HepG2 (cell line): Measurements from ENCODE around the gene HOXA11. TPM values are rescaled to one million over a fixed set of nuclear protein-coding genes. Genes with fewer than 3 reads are reported as not detected.

ENCODE experiments used
- AGO2 ChIP-seq: fragments of 200-400 bp; formaldehyde crosslinking; optimal IDR thresholded peaks from 2 replicates; pipeline ENCODE3; 2017; ENCODE audit warnings: mild to moderate bottlenecking, low read depth, low read length, moderate library complexity
- ARID2 ChIP-seq: sonication (generic); formaldehyde crosslinking; IDR thresholded peaks from 2 replicates; pipeline ENCODE4 v1.8.1; 2022; ENCODE audit warnings: mild to moderate bottlenecking, missing genetic modification reagents, borderline replicate concordance
- ATF7 ChIP-seq, 2 experiments: fragments of 450-650 bp in 1 of 2; sonication (generic) in 1 of 2; formaldehyde crosslinking in 1 of 2; IDR thresholded peaks; 2 replicates each; pipeline versions ENCODE4 v1.4.0 to v1.6.1; 2016 to 2020; ENCODE audit warnings: antibody characterized with exemption in 1 of 2, mild to moderate bottlenecking in 1 of 2, missing genetic modification reagents in 1 of 2
- FOXO1 ChIP-seq: sonication (generic); formaldehyde crosslinking; IDR thresholded peaks from 2 replicates; pipeline ENCODE4 v1.4.0; 2020; ENCODE audit warnings: missing genetic modification reagents
- HOMEZ ChIP-seq: IDR thresholded peaks from 2 replicates; pipeline ENCODE4 v1.6.1; 2016; ENCODE audit warnings: low read depth
- IRF2 ChIP-seq: IDR thresholded peaks from 2 replicates; pipeline ENCODE4 v1.6.1; 2018; ENCODE audit warnings: missing genetic modification reagents, missing compliant biosample characterization
- NFIC ChIP-seq: IDR thresholded peaks from 2 replicates; pipeline ENCODE4 v1.6.1; 2012; ENCODE audit warnings: mild to moderate bottlenecking, low read length, inconsistent platforms
- NR2F2 ChIP-seq: IDR thresholded peaks from 2 replicates; pipeline ENCODE4 v1.6.1; 2012; ENCODE audit warnings: low read depth, inconsistent platforms, borderline replicate concordance
- PATZ1 ChIP-seq: sonication (generic); formaldehyde crosslinking; IDR thresholded peaks from 2 replicates; pipeline ENCODE4 v1.4.0; 2020; ENCODE audit warnings: missing genetic modification reagents
- RAD21 ChIP-seq: fragments of 450-650 bp; formaldehyde crosslinking; IDR thresholded peaks from 2 replicates; pipeline ENCODE4 v1.5.0; 2020; ENCODE audit warnings: mild to moderate bottlenecking
- RFX3 ChIP-seq: IDR thresholded peaks from 2 replicates; pipeline ENCODE4 v1.6.1; 2016; ENCODE audit warnings: missing biosample characterization, missing genetic modification reagents
- RFX5 ChIP-seq: IDR thresholded peaks from 2 replicates; pipeline ENCODE4 v1.6.1; 2011; ENCODE audit warnings: low read depth, low read length, improper control_type of control experiment
- RXRA ChIP-seq: sonication (generic); formaldehyde crosslinking; IDR thresholded peaks from 2 replicates; pipeline ENCODE4 v1.5.1; 2020; ENCODE audit warnings: missing genetic modification reagents
- SAP130 ChIP-seq: IDR thresholded peaks from 2 replicates; pipeline ENCODE4 v1.6.1; 2016; ENCODE audit warnings: low read depth
- SMARCC2 ChIP-seq: fragments of 450-650 bp; IDR thresholded peaks from 2 replicates; pipeline ENCODE4 v1.6.1; 2017; ENCODE audit warnings: antibody characterized with exemption, mild to moderate bottlenecking
- SP4 ChIP-seq: sonication (generic); formaldehyde crosslinking; IDR thresholded peaks from 2 replicates; pipeline ENCODE4 v1.8.1; 2023; ENCODE audit warnings: mild to moderate bottlenecking, missing genetic modification reagents
- SSRP1 ChIP-seq: IDR thresholded peaks from 2 replicates; pipeline ENCODE4 v1.6.1; 2016; ENCODE audit warnings: control low read depth
- STAG1 ChIP-seq: sonication (generic); formaldehyde crosslinking; IDR thresholded peaks from 2 replicates; pipeline ENCODE4 v1.4.0; 2020; ENCODE audit warnings: missing genetic modification reagents
- ZBTB37 ChIP-seq: sonication (generic); formaldehyde crosslinking; IDR thresholded peaks from 2 replicates; pipeline ENCODE4 v1.4.0; 2020; ENCODE audit warnings: mild to moderate bottlenecking, missing genetic modification reagents
- ZFAT ChIP-seq: sonication (generic); formaldehyde crosslinking; conservative IDR thresholded peaks from 2 replicates; pipeline ENCODE4 v1.8.1; 2023; ENCODE audit warnings: missing genetic modification reagents, inconsistent platforms
- ZNF513 ChIP-seq: sonication (generic); formaldehyde crosslinking; conservative IDR thresholded peaks from 2 replicates; pipeline ENCODE4 v1.5.0; 2020; ENCODE audit warnings: missing genetic modification reagents
- ZNF562 ChIP-seq: sonication (generic); formaldehyde crosslinking; IDR thresholded peaks from 2 replicates; pipeline ENCODE4 v1.8.0; 2022; ENCODE audit warnings: missing genetic modification reagents, borderline replicate concordance
- ZNF567 ChIP-seq: sonication (generic); formaldehyde crosslinking; IDR thresholded peaks from 2 replicates; pipeline ENCODE4 v1.8.1; 2023; ENCODE audit warnings: mild to moderate bottlenecking, missing genetic modification reagents, borderline replicate concordance
- polyA plus RNA-seq, 8 experiments: library from polyadenylated mRNA; depleted of rRNA in 3 of 8; stranded (reverse) in 7 of 8; unstranded in 1 of 8; fragments of >200 nt; fragmentation: Illumina TruSeq in 4 of 8; extraction: Trizol in 4 of 8; gene quantifications; 2 replicates each; pipeline versions ENCODE4 v1.2.1 to v1.2.3, GENCODE V29; 2011 to 2016; ENCODE audit warnings: low read depth in 4 of 8, missing spikeins in 1 of 8, mixed read lengths in 1 of 8; ENCODE audit not compliant: insufficient read depth in 1 of 8
- total RNA-seq, 5 experiments: library from RNA; depleted of rRNA; stranded (reverse); fragments of >200 nt; fragmentation: Illumina TruSeq; extraction: Trizol; gene quantifications; 2 replicates each; pipeline ENCODE4 v1.2.3, GENCODE V29; 2016; ENCODE audit warnings: low read depth in 1 of 5
- TF ChIP-seq, protein P1 (sequence below): sonication (generic); formaldehyde crosslinking; IDR thresholded peaks from 2 replicates; pipeline ENCODE4 v1.4.0; 2020; ENCODE audit warnings: missing genetic modification reagents

The HOXA11 gene
- total and polyA plus RNA-seq, 2 of the 13 experiments (the other 11 are each of a cell fraction or from before 2014, with no cell fraction given): not detected

- TF ChIP-seq RFX3 (CRISPR knock-in tag) (no peak), RXRA (peak; percentile 93; the same call in 1 of the 2 replicates), SAP130 (peak; percentile 66), PATZ1 (no peak), FOXO1 (no peak), NFIC (peak; percentile 44; the same call in 1 of the 2 replicates), ARID2 (CRISPR knock-in tag) (no peak), ATF7 (IDR thresholded peaks at IDR 0.05) (no peak), ATF7 (CRISPR knock-in tag; IDR thresholded peaks at IDR 0.05) (no peak), ZNF562 (CRISPR knock-in tag) (no peak), ZNF567 (CRISPR knock-in tag) (no peak), RAD21 (CRISPR knock-in tag) (0 out of 2 replicates have a peak, but pooled peaks have one; percentile 10), SMARCC2 (no peak), NR2F2 (peak; percentile 80), ZNF513 (CRISPR knock-in tag) (no peak), SSRP1 (CRISPR knock-in tag) (no peak), ZBTB37 (no peak), STAG1 (CRISPR knock-in tag) (peak; percentile 23; the same call in 1 of the 2 replicates), ZFAT (CRISPR knock-in tag) (no peak), AGO2 (no peak), HOMEZ (CRISPR knock-in tag) (no peak), RFX5 (no peak), SP4 (CRISPR knock-in tag) (0 out of 2 replicates have a peak, but pooled peaks have one; percentile 16), IRF2 (CRISPR knock-in tag) (no peak)
- TF ChIP-seq, protein P1, sequence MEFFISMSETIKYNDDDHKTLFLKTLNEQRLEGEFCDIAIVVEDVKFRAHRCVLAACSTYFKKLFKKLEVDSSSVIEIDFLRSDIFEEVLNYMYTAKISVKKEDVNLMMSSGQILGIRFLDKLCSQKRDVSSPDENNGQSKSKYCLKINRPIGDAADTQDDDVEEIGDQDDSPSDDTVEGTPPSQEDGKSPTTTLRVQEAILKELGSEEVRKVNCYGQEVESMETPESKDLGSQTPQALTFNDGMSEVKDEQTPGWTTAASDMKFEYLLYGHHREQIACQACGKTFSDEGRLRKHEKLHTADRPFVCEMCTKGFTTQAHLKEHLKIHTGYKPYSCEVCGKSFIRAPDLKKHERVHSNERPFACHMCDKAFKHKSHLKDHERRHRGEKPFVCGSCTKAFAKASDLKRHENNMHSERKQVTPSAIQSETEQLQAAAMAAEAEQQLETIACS: no peak
These were observed 51.4 kb downstream of the HOXA11 start (continued) for GRCh38 chr7:27133409-27134231.
